Right hindlimb (tissue), 1 donor: ENCODE data around the gene AKAP8.
"Not testable (repeated sequence)": the region's sequence is repeated elsewhere in the genome, so short reads cannot be mapped to it uniquely, and the experiment has no call there.

ENCODE experiments used
- DNase-seq: peaks from one replicate; pipeline ENCODE4 v3.0.0-alpha.2; 2018

The AKAP8 gene

GRCh38 chr19:15379083-15379998 lies at the start of gene AKAP8:
Gene AKAP8 (minus strand): TSS chr19:15379787. CDS start chr19:15379731, 56 bp downstream.
- peak; percentile 100 for DNase-seq

- no peak for DNase-seq
These were observed 48.4 kb upstream of the AKAP8 start for GRCh38 chr19:15427991-15428471.

DNA sequence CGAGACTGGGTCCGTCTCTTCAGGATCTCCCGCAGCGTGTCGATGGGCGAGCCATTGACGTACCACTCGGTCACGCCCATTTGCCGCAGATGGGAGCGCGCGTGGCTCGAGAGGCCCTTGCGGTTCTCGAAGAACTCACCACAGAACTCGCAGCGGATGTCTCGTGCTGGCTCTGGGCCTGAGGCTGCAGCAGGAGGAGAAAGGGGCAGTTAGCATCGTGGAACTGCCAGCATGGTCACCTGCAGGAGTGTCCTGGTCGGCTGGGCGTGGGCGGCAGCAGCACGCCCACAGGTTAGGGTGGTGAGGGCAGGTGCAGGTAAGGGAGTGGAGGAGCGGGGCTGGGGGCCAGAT lies 47.7 kb upstream of the AKAP8 start:
- peak; percentile 12 for DNase-seq

DNA sequence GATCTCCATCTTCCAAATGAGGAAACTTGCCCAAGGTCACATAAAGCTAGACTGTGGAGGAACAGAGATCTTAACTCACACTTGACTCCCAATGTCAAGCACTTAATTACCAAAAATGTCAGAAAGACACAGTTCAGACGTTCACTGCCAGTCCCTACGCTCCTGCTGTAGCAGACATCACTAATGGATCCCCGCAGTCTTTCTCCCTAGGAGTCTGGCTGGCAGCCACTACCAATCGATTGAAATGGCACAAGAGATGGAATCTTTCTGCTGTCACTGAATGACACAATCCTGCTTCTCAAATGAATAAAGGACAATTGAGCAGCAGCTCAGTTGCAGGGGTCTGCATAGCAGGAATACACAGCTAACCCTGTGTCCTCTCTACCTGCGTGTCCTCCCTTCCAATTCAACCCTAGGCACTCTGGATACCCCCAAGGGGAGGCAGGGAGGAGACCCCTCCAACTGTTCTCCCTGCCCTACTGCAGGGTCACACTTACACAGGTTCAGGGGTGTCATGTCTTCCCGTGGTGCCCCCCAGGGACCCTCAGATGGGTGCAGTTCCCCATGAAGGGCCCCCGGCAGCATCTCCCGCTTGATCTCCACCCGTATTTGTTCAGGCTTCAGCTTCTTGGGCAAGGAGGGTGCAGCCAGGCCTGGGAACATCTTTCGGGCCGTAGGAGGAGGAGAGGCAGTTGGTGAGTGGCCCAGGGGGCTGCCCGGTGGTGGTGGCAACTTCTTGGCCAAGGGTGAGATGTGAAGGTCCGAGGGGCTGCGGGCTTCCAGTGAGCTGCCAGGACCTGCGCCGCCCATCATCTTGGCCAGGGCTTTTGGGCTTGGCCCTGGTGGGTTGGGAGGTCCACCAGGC lies 47.1 kb upstream of the AKAP8 start:
- peak; percentile 13 for DNase-seq

DNA sequence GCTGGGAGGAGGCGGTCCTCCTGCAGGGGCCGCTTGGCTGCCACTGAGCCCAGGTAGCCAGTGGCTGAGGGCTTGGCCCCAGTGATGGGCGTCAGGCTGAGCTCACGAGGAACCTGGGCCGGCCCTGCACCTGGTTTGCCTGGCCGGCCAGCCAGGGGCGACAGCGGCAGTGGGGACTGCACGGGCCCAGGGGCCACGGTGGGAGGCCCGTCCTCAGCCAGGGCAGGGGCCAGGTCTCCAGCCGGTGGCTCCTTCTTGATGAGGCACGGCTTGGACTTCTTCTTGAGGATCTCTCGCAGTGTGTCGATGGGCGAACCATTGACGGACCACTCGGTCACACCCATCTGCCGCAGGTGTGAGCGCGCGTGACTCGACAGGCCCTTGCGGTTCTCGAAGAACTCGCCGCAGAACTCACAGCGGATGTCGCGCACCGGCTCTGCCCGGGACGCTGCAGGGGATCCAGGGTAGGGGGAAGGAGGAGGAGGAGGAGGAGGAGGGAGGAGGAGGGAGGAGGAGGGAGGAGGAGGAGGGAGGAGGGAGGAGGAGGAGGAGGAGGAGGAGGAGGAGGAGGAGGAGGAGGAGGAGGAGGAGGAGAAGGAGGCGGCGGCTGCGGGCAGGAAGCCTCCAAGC lies 45.8 kb upstream of the AKAP8 start:
- peak; percentile 11 for DNase-seq

DNA sequence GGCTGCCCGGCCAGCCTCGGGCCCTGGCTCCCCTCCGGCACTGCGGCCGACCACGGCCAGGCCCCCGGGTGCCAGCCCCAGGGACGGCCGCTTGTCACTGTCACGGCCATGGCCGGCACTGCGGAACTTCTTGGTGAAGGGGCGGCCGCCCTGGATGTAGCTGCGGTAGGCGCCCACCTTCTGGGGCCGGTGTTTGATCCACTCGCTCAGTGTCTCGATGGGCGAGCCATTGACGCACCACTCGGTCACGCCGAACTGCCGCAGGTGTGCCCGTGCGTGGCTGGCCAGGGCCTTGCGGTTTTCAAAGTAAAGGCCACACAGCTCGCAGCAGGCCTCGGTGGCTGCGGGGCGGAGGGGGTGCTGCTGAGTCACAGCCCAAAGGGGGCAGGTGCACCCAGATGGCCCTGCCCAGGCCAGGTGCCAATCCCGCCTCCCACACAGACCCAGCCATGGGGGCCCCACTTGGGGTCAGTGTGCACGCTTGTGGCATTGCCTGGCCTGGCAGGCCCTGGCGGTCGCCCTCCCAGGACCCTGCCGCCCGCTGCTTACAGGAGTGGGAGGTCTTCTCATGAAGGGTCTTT lies 45.2 kb upstream of the AKAP8 start:
- DNase-seq, result peak; percentile 24

DNA sequence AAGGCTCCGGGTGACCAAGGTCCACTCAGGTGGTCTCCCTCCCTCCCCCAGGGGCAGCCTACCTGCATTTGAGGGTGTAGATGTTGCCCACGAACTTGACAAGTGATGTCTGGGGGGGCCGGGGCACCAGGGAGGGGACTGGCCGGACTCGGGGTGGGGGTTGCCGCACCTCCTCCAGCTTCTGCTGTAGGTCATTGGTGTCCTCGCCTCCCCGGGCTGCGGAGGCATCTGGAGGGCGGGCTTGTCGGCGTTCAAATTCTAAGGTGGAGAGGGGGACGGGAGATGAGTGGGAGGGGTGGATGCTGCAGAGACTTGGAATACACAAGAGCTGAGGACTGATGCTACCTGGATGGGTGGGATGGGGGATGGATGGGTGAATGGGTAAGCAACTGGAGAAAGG lies 44.5 kb upstream of the AKAP8 start:
- DNase-seq, result peak; percentile 18

DNA sequence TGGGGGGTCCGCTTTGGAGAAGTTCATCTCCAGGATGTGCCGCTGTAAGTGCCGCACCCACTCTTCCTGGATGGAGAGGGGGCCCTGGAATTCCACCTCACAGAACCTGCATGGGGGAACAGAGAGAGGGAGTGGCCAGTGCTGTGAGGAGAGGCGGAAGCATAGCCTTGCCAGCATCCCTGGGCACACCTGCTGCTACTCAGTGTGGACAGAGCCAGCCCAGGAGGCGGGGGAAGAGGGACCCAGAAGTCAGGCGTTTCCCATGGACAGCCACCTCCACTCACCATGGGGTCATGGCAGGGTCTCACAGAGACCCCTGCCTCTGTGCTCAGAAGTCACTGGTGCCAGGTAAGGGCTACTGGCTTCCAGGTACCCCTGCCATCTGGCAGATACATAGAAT lies 43.5 kb upstream of the AKAP8 start:
- peak; percentile 12 for DNase-seq

DNA sequence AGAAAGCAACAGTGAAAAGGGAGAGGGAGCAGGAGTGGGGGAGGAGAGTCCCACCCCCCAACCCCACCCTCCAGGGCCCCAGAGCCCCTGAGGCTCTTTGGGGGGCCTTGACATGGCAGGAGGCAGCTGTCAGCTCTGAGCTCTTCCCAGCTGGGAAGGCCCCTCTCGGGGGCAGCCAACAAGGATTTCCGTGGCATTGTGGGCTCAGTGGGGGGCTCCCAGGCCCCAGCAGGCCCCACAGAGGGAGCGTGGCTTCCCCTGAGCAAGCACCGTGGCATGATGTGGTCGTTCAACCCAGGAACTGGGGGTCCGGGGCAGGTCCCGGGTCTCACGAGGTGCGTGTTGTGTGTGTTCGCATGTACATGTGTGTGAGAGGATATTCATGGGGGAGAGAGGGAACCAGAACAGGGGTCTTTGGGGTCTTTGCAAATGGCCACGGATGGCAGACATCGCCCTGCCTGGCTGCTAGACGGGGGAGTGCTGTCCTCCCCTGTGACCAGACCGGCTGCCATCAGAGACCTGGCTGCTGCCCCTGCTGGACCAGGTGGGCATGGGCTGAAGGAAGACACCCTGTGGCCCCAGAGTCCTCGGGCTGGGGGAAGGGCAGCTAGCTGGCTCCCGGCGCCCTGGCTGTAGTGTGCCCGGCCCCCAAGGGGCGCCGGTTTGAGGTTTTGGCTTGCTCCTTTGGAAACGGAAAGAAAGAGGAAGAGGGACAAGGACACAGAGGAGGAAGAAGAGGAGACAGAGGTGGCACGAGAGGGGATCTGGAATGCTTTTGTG lies 42.9 kb upstream of the AKAP8 start:
- DNase-seq, result peak; percentile 17

GRCh38 chr19:15421721-15422260 lies 42.2 kb upstream of the AKAP8 start:
- DNase-seq, result peak; percentile 87

DNA sequence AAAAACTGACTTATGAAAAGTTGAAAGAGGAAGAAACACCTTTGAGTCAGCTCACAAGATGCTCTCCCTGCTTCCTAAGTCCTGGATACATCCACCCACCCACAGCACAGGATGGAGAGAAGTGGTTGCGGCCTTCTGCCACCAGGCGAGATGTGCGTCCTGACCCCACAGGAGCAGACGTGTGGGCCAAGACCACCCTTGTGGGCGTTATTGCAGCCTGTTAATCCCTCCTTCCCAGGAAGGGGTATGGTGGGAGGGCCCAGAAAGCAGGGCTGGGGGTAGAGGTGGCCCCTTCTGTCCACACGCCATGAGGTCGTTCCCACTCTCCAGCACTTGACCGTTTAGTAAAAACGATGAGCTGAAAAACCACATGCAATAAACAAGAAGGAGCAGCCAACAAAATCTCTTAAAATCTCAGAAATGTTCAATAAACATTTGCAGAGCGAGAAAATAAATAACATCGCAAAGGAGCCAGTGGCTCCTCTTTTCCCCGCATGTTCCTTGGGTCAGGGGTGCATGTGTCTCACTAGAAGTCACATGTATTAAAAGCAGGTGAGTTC lies 41.6 kb upstream of the AKAP8 start:
- no peak for DNase-seq

GRCh38 chr19:15419413-15420025 lies 39.9 kb upstream of the AKAP8 start:
- no peak for DNase-seq

DNA sequence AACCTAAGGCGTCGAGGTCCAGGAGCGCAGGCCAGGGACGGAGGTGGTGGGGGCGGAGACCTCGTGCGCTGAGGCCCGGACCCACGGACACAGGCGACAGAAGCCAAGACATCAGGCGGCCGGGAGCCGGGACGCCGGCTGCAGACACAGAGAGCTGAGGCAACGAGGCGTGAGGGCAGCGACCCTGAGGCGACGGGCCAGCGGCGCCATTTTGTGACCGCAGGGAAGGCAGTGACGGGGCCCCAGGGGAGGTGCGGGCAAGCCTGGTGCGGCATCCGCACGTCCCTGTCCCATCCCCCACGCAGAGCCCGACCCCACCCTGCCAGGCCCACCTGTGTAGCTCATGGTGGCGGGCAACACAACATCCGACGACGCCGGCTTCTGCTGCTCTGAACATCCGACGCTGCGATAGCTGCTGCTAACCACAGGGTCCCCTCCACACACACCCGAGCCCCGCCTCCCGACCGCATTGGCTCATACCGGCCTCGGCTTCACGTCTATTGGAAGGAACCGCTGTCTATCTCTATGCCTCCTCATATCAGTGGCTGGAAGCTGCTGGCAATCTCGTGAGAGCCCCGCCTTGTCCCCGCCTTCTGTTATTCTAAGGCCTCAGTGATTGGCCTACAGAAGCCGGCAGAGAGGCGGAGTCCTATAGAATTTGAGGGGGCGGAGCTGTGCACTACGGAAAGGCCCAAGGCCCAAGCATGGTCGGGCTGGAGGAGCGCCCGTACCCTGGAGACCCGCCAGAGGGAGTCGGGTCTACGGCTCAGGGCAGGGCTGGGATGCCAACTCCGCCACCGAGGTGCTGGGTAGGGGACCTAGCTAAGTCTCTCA lies 39.2 kb upstream of the AKAP8 start, which contains the start of gene AKAP8L:
AKAP8L (minus strand) TSS at position 410 of the 834 bp plus-strand sequence; CDS start at position 345, 65 bp downstream.
- peak; percentile 100 for DNase-seq

DNA sequence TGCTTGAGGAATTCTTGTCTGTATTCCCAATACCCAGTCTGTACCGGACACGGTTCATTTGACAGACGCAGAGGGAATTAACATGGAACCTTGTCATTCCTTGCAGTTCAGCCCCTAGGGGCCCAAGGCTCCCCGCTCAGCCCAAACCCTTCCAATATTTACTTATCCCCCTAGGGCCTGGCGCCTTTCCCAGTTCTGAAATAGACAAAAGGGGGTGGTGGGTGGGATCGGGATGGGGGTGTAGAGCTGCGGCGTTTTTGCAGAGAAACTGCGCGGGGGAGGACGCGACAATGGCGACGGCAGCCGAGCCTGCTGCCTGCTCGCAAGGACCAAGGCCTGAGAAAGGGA lies 38.6 kb upstream of the AKAP8 start:
- peak; percentile 52 for DNase-seq

DNA sequence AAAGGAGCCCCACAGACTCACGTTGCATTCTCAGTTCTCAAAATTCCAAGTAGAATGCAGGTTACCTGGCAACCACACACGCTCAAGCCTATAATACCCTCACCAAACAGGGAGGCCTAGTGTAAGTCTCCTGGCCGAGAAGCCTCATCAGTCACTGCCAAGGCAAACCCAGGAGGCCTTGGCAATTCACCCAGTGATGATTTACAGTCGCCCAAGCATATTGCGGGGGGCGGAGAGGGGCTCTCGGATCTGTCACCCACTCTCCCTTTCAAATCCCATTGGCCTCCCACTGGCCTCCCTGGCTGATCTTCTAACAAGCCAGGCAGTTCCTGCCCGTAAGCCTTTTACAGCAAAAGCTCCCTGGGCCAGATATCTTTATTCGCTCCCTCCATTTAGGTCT lies 38.1 kb upstream of the AKAP8 start:
- DNase-seq, result no peak

DNA sequence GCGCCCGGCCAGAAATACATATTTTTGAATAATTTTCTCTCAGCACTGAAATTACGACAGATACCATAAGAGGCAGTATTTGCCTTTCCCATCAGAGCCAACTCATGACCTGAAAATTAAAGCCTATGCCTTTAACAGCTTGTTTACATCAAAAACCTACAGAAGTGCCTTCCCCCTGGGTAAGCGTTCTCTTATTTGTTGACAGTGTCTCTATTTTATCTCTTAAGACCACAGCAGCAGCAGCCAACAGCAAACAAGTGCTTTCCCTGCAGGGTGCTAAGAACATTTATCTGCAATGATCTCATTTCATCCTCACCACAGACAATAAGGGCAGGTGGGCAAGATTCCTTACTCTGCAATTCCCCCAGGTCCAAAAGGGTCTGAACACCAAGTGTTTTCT lies 33.2 kb upstream of the AKAP8 start:
- no peak for DNase-seq

- DNase-seq, result not testable (repeated sequence)
These were observed 31.8 kb upstream of the AKAP8 start for GRCh38 chr19:15411351-15411750.

- DNase-seq, result no peak
These were observed 25.2 kb upstream of the AKAP8 start for GRCh38 chr19:15404780-15405211.

DNA sequence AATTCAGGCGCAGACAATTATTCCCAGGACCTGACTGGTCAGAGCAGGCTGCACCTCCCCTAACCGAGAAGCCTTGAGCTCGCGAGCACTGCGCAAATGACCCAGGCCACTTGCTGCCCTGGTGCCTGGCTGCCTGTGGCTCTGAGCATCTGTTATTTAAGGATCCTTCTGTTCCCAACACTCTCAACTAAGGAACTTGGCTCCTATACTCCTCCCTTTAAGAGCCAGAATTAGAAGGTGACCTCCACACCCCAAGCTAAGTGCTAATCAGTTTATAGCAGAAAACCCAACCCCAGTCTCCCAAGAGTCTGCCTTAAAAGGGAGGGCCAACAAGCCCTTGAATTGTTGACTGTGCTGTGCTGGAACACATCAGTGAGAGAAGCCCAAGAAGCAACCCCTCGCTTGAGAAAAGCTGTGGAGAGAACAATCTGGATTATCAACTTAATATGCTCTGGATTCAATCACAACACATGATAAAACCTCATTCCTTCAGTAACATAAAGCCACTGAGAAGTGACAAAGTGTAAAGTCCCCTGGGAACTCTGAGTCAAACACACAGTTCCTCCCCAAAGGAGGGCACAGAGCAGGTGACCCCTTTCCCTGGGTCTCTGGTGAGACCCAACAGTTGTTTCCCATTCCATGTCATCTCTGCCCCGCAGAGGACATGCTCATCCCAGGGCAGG lies 24.7 kb upstream of the AKAP8 start:
- no peak for DNase-seq
